ENCODE results near the gene WDR82. TPM values are rescaled to one million over a fixed set of nuclear protein-coding genes. Genes with fewer than 3 reads are reported as not detected.

Gene WDR82
- total RNA-seq, 2 donors from 2014 or later = 57.6 to 65.5 TPM

- peak; percentile 85 for DNase-seq
- peak; percentile 53 to 67 for ATAC-seq
- intact Hi-C loops (cut with DNase I) = loop anchor here (5.0 kb wide), 2 partner anchors 122 to 127 kb away; no protein-coding TSS in a partner anchor
Observed at GRCh38 chr3:52220380-52221026, 57.9 kb downstream of the WDR82 start.

GRCh38 chr3:52218937-52219650, 59.4 kb downstream of the WDR82 start:
- peak; percentile 5 to 6 for ATAC-seq
- no peak for DNase-seq
- intact Hi-C loops (cut with DNase I) = loop anchor here in 1 of 2 donors (10.0 kb wide), 1 partner anchor 214 kb away; no protein-coding TSS in a partner anchor

GRCh38 chr3:52218454-52218853, 60.0 kb downstream of the WDR82 start:
- no peak for DNase-seq
- intact Hi-C loops (cut with DNase I) = loop anchor here in 1 of 2 donors (10.0 kb wide), 1 partner anchor 214 kb away; no protein-coding TSS in a partner anchor
- no peak for ATAC-seq

GRCh38 chr3:52218026-52218425, 60.4 kb downstream of the WDR82 start:
- ATAC-seq (no peak), DNase-seq (no peak)
- intact Hi-C loops (cut with DNase I) = loop anchor here in 1 of 2 donors (10.0 kb wide), 1 partner anchor 213 kb away; no protein-coding TSS in a partner anchor

- DNase-seq (no peak), ATAC-seq (no peak)
- intact Hi-C loops (cut with DNase I) = loop anchor here in 1 of 2 donors (10.0 kb wide), 1 partner anchor 213 kb away; no protein-coding TSS in a partner anchor
Observed at GRCh38 chr3:52217409-52217805, 61.0 kb downstream of the WDR82 start.

- ATAC-seq (peak; percentile 67 to 93), DNase-seq (peak; percentile 81)
- intact Hi-C loops (cut with DNase I) = loop anchor here in 1 of 2 donors (10.0 kb wide), 1 partner anchor 212 kb away; no protein-coding TSS in a partner anchor
Observed at GRCh38 chr3:52216585-52217408, 61.7 kb downstream of the WDR82 start.

GRCh38 chr3:52215351-52215750, 63.1 kb downstream of the WDR82 start:
- no peak for DNase-seq
- intact Hi-C loops (cut with DNase I) = loop anchor here in 1 of 2 donors (10.0 kb wide), 1 partner anchor 211 kb away; no protein-coding TSS in a partner anchor
- ATAC-seq = no peak

GRCh38 chr3:52213901-52214300, 64.5 kb downstream of the WDR82 start:
- intact Hi-C loops (cut with DNase I) = loop anchor here in 1 of 2 donors (10.0 kb wide), 1 partner anchor 209 kb away; no protein-coding TSS in a partner anchor
- DNase-seq = no peak

GRCh38 chr3:52213005-52213404, 65.4 kb downstream of the WDR82 start:
- intact Hi-C loops (cut with DNase I) = loop anchor here in 1 of 2 donors (10.0 kb wide), 1 partner anchor 208 kb away; no protein-coding TSS in a partner anchor
- DNase-seq (no peak), ATAC-seq (no peak)

More at GRCh38 chr3:52213901-52214300, 64.5 kb downstream of the WDR82 start:
- ATAC-seq = no peak

- intact Hi-C loops (cut with DNase I) = loop anchor here in 1 of 2 donors (10.0 kb wide), 1 partner anchor 207 kb away; no protein-coding TSS in a partner anchor
- no peak for DNase-seq
- ATAC-seq = no peak
Observed at GRCh38 chr3:52211268-52211891, 67.1 kb downstream of the WDR82 start.

GRCh38 chr3:52210550-52211046, 67.9 kb downstream of the WDR82 start:
- no peak for DNase-seq
- peak; percentile 39 to 50 for ATAC-seq
- intact Hi-C loops (cut with DNase I) = loop anchor here in 1 of 2 donors (10.0 kb wide), 1 partner anchor 206 kb away; no protein-coding TSS in a partner anchor

- ATAC-seq (no peak), DNase-seq (no peak)
- intact Hi-C loops (cut with DNase I) = loop anchor here in 1 of 2 donors (10.0 kb wide), 1 partner anchor 205 kb away; no protein-coding TSS in a partner anchor
Observed at GRCh38 chr3:52210037-52210436, 68.4 kb downstream of the WDR82 start.

- intact Hi-C loops (cut with DNase I) = no loop called here
- DNase-seq (no peak), ATAC-seq (no peak)
Observed at GRCh38 chr3:52208556-52208955, 69.9 kb downstream of the WDR82 start.

GRCh38 chr3:52205727-52206372, 72.6 kb downstream of the WDR82 start:
- intact Hi-C loops (cut with DNase I) = no loop called here
- no peak for DNase-seq
- ATAC-seq = no peak
